ENCODE results near the gene ZFP1. TPM values are rescaled to one million over a fixed set of nuclear protein-coding genes. Genes with fewer than 3 reads are reported as not detected.

Gene ZFP1
- total RNA-seq, 2 experiments from 2014 or later, result 23.9 to 25.0 TPM

DNA sequence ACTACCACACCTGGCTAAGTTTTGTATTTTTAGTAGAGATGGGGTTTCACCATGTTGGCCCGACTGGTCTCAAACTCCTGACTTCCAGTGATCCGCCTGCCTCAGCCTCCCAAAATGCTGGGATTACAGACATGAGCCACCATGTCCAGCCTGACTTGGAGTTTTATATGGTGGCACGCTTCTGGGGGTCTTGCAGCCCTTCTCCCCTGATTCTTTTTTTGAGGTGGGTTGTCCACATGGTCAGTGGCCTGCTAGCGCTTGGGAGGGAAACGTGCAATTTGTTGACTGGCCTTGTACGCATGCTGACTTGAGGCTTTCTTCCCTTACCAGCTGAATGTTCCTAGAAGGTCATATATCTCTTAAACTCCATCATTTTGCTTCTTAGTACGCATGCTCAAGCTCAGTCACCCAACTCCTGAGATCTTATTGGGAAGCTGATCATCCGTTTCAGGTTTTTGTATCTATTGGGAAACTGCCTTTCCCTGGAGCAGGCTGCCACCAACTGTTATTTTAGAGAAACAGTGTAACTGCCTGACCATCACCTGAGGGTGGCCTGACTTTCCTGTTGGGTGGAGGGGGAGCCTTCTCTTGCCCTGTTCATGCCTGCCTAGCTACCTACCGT, 18.1 kb upstream of the ZFP1 start:
- Histone ChIP-seq H3K4me2 (ENCODE audit: low read length) (no peak overlapping the region), H3K79me2 (ENCODE audit: insufficient read depth, low read depth, low read length) (no peaks in the 10 kb centered on the region), H3K36me3 (ENCODE audit: insufficient read depth, low read length) (no peaks in the 10 kb centered on the region), H3K4me1 (ENCODE audit: insufficient read depth, low read length, poor library complexity, severe bottlenecking) (no peaks in the 10 kb centered on the region), H3K9me2 (ENCODE audit: insufficient read depth, low read length) (no peaks in the 10 kb centered on the region), H3K9me3 (ENCODE audit: low read length) (peaks cover 18% of the 10 kb centered on the region), H4K20me1 (ENCODE audit: insufficient read depth, low read length) (no peaks in the 10 kb centered on the region), H3K4me3 (ENCODE audit: low read depth, low read length, poor library complexity, severe bottlenecking) (no peak overlapping the region), H3K27ac (ENCODE audit: low read depth, low read length, poor library complexity, severe bottlenecking) (no peak overlapping the region), H2AFZ (ENCODE audit: low read length) (no peak overlapping the region)
- CTCF ChIA-PET (ENCODE audit: unreplicated experiment), result no interaction called here
- intact Hi-C loops (cut with micrococcal nuclease; ENCODE audit: unreplicated experiment), result no loop called here
- TF ChIP-seq, protein P1, sequence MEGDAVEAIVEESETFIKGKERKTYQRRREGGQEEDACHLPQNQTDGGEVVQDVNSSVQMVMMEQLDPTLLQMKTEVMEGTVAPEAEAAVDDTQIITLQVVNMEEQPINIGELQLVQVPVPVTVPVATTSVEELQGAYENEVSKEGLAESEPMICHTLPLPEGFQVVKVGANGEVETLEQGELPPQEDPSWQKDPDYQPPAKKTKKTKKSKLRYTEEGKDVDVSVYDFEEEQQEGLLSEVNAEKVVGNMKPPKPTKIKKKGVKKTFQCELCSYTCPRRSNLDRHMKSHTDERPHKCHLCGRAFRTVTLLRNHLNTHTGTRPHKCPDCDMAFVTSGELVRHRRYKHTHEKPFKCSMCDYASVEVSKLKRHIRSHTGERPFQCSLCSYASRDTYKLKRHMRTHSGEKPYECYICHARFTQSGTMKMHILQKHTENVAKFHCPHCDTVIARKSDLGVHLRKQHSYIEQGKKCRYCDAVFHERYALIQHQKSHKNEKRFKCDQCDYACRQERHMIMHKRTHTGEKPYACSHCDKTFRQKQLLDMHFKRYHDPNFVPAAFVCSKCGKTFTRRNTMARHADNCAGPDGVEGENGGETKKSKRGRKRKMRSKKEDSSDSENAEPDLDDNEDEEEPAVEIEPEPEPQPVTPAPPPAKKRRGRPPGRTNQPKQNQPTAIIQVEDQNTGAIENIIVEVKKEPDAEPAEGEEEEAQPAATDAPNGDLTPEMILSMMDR (conservative IDR thresholded peaks at IDR 0.05; ENCODE audit: low read length), result no peak
- no peak for TF ChIP-seq EZH2phosphoT487 (IDR thresholded peaks at IDR 0.05; ENCODE audit: borderline replicate concordance, low read depth, low read length)
- no TSS peak for BruUV-seq (replicated peaks)
- DNase-seq (ENCODE audit: low spot score), result no peak
- POLR2A ChIA-PET, result interaction anchor here (0.6 to 1.2 kb wide), 3 partner anchors 12 to 227 kb away, joined by 3 to 4 read pairs (median 3); no protein-coding TSS in a partner anchor

DNA sequence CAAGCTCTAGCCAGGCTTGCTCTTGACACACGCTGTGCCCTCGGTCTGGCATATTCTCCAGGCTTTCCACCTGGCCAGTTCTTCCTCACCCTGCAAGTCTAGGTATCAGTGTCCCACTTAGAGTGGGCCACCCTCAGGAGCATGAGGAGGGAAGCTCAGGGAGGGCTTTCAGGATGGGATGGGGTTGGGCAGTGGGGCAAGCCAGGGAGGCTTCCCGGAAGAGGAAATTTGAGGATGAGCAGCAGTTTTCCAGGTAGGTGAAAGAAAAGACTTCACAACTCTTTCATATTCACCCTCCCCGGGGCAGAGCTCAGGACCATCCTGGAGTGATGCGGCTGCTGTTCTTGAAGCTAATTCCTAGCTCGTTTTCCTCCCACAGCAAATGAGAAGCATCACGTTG, 17.2 kb upstream of the ZFP1 start:
- no TSS peak for BruUV-seq (replicated peaks)
- ChIA-PET POLR2A (interaction anchor here (0.8 to 1.2 kb wide), 2 partner anchors 11 to 226 kb away, joined by 3 to 4 read pairs; no protein-coding TSS in a partner anchor), CTCF (ENCODE audit: unreplicated experiment) (interaction anchor here (0.6 kb wide), 1 partner anchor 314 kb away, joined by 3 read pairs; no protein-coding TSS in a partner anchor)

More for the DNA sequence above, 17.2 kb upstream of the ZFP1 start:
- Histone ChIP-seq H3K79me2 (ENCODE audit: insufficient read depth, low read depth, low read length) (no peaks in the 10 kb centered on the region), H2AFZ (ENCODE audit: low read length) (no peak overlapping the region), H3K9me2 (ENCODE audit: insufficient read depth, low read length) (no peaks in the 10 kb centered on the region), H3K9me3 (ENCODE audit: low read length) (peaks cover 18% of the 10 kb centered on the region), H3K27ac (ENCODE audit: low read depth, low read length, poor library complexity, severe bottlenecking) (no peak overlapping the region), H3K36me3 (ENCODE audit: insufficient read depth, low read length) (no peaks in the 10 kb centered on the region), H4K20me1 (ENCODE audit: insufficient read depth, low read length) (no peaks in the 10 kb centered on the region), H3K4me3 (ENCODE audit: low read depth, low read length, poor library complexity, severe bottlenecking) (no peak overlapping the region), H3K4me1 (ENCODE audit: insufficient read depth, low read length, poor library complexity, severe bottlenecking) (no peaks in the 10 kb centered on the region), H3K4me2 (ENCODE audit: low read length) (no peak overlapping the region)
- DNase-seq (ENCODE audit: low spot score), result no peak
- no peak for TF ChIP-seq EZH2phosphoT487 (IDR thresholded peaks at IDR 0.05; ENCODE audit: borderline replicate concordance, low read depth, low read length)
- TF ChIP-seq, protein P1 (conservative IDR thresholded peaks at IDR 0.05; ENCODE audit: low read length), result no peak
- intact Hi-C loops (cut with micrococcal nuclease; ENCODE audit: unreplicated experiment), result no loop called here
